H9 (cell line): ENCODE data around the gene FLT1. TPM values are rescaled to one million over a fixed set of nuclear protein-coding genes. Genes with fewer than 3 reads are reported as not detected.

Experiments
- DNase-seq: peaks from one replicate; pipeline ENCODE4 v3.0.0-alpha.2; 2017
- H2AFZ ChIP-seq: one replicate; pipeline ENCODE4 v1.6.1; 2013; ENCODE audit warnings: mild to moderate bottlenecking, low read length, control low read depth, moderate library complexity
- H2AK5ac ChIP-seq: 2 replicates; pipeline ENCODE4 v1.6.1; 2013; ENCODE audit warnings: low read length, control low read depth, mixed read lengths; ENCODE audit not compliant: insufficient read length
- H2BK120ac ChIP-seq: one replicate; pipeline ENCODE4 v1.6.1; 2013; ENCODE audit warnings: low read depth, mild to moderate bottlenecking, low read length, control low read depth, inconsistent platforms; ENCODE audit not compliant: poor library complexity, severe bottlenecking
- H2BK12ac ChIP-seq: 2 replicates; pipeline ENCODE4 v1.6.1; 2013; ENCODE audit warnings: low read length, control low read depth, mixed read lengths, low read depth; ENCODE audit not compliant: insufficient read length
- H2BK15ac ChIP-seq: 2 replicates; pipeline ENCODE4 v1.6.1; 2013; ENCODE audit warnings: low read depth, low read length, control low read depth
- H2BK20ac ChIP-seq: one replicate; pipeline ENCODE4 v1.6.1; 2013; ENCODE audit warnings: low read depth, mild to moderate bottlenecking, low read length, control low read depth, inconsistent platforms; ENCODE audit not compliant: poor library complexity, severe bottlenecking
- H2BK5ac ChIP-seq: 2 replicates; pipeline ENCODE4 v1.6.1; 2013; ENCODE audit warnings: low read length, control low read depth, mixed read lengths; ENCODE audit not compliant: insufficient read length
- H3K14ac ChIP-seq: 2 replicates; pipeline ENCODE4 v1.6.1; 2013; ENCODE audit warnings: low read length, control low read depth; ENCODE audit not compliant: insufficient read depth
- H3K18ac ChIP-seq: 2 replicates; pipeline ENCODE4 v1.6.1; 2013; ENCODE audit warnings: low read depth, mild to moderate bottlenecking, mixed read lengths, low read length, control low read depth; ENCODE audit not compliant: insufficient read length
- H3K23ac ChIP-seq: 2 replicates; pipeline ENCODE4 v1.6.1; 2013; ENCODE audit warnings: low read length, control low read depth, mixed read lengths, low read depth; ENCODE audit not compliant: insufficient read length
- H3K23me2 ChIP-seq: 2 replicates; pipeline ENCODE4 v1.6.1; 2013; ENCODE audit warnings: low read depth, mild to moderate bottlenecking, mixed read lengths, low read length, control low read depth; ENCODE audit not compliant: insufficient read length, poor library complexity, severe bottlenecking
- H3K27ac ChIP-seq: 2 replicates; pipeline ENCODE4 v1.5.1; 2013; ENCODE audit warnings: low read length, control low read depth, mixed read lengths, low read depth; ENCODE audit not compliant: insufficient read length
- H3K27me3 ChIP-seq: 2 replicates; pipeline ENCODE4 v1.6.1; 2013; ENCODE audit warnings: low read length, control low read depth, inconsistent platforms; ENCODE audit not compliant: insufficient read depth
- H3K4ac ChIP-seq: 2 replicates; pipeline ENCODE4 v1.6.1; 2013; ENCODE audit warnings: low read depth, mild to moderate bottlenecking, control low read depth, inconsistent platforms, low read length, moderate library complexity
- H3K4me1 ChIP-seq: 2 replicates; pipeline ENCODE4 v1.6.1; 2013; ENCODE audit warnings: low read length, control low read depth, inconsistent platforms; ENCODE audit not compliant: insufficient read depth
- H3K4me2 ChIP-seq: 2 replicates; pipeline ENCODE4 v1.6.1; 2013; ENCODE audit warnings: low read length, control low read depth, mixed read lengths; ENCODE audit not compliant: insufficient read length, insufficient read depth
- H3K56ac ChIP-seq: 2 replicates; pipeline ENCODE4 v1.6.1; 2013; ENCODE audit warnings: low read depth, mild to moderate bottlenecking, mixed read lengths, low read length, control low read depth; ENCODE audit not compliant: insufficient read length
- H3K79me1 ChIP-seq: 2 replicates; pipeline ENCODE4 v1.6.1; 2013; ENCODE audit warnings: low read depth, mild to moderate bottlenecking, moderate library complexity, low read length, control low read depth, inconsistent platforms; ENCODE audit not compliant: insufficient read depth, poor library complexity, severe bottlenecking
- H3K79me2 ChIP-seq: 2 replicates; pipeline ENCODE4 v1.6.1; 2013; ENCODE audit warnings: low read length, control low read depth, inconsistent platforms; ENCODE audit not compliant: insufficient read depth
- H3K9ac ChIP-seq: 2 replicates; pipeline ENCODE4 v1.6.1; 2013; ENCODE audit warnings: low read length, control low read depth, mixed read lengths; ENCODE audit not compliant: insufficient read length; ENCODE audit errors: extremely low read depth
- H3K9me3 ChIP-seq: one replicate; pipeline ENCODE4 v1.6.1; 2013; ENCODE audit warnings: low read depth, low read length, inconsistent platforms; ENCODE audit not compliant: control insufficient read depth
- H3T11ph ChIP-seq: one replicate; pipeline ENCODE4 v1.6.1; 2013; ENCODE audit warnings: mild to moderate bottlenecking, low read length, control low read depth, inconsistent platforms
- H4K20me1 ChIP-seq: one replicate; pipeline ENCODE4 v1.6.1; 2013; ENCODE audit not compliant: control insufficient read depth, insufficient read length, insufficient read depth
- H4K5ac ChIP-seq: 2 replicates; pipeline ENCODE4 v1.6.1; 2013; ENCODE audit warnings: low read depth, mild to moderate bottlenecking, mixed read lengths, low read length, control low read depth; ENCODE audit not compliant: insufficient read length
- H4K8ac ChIP-seq: replicated peaks from 2 replicates; pipeline ENCODE4 v1.6.1; 2013; ENCODE audit warnings: low read length, control low read depth, mixed read lengths, low read depth; ENCODE audit not compliant: insufficient read length
- H4K91ac ChIP-seq: 2 replicates; pipeline ENCODE4 v1.6.1; 2013; ENCODE audit warnings: low read depth, mild to moderate bottlenecking, moderate library complexity, mixed read lengths, low read length, control low read depth; ENCODE audit not compliant: insufficient read length
- H3K27ac Mint-ChIP-seq, 3 experiments: 2 replicates in 2 of 3; 3 replicates in 1 of 3; pipeline ENCODE4 v1.8.0; 2020 to 2021; ENCODE audit warnings: mixed read lengths in 3 of 3, mild to moderate bottlenecking in 1 of 3, moderate library complexity in 1 of 3
- H3K27me3 Mint-ChIP-seq: 2 replicates; pipeline ENCODE4 v1.8.0; 2021; ENCODE audit warnings: low read depth, mild to moderate bottlenecking, moderate library complexity, mixed read lengths
- H3K36me3 Mint-ChIP-seq, 3 experiments: 2 replicates in 2 of 3; 3 replicates in 1 of 3; pipeline ENCODE4 v1.8.0; 2020 to 2021; ENCODE audit warnings: low read depth in 3 of 3, mixed read lengths in 3 of 3; ENCODE audit not compliant: insufficient read depth in 1 of 3
- H3K4me1 Mint-ChIP-seq, 2 experiments: 2 replicates each; pipeline ENCODE4 v1.8.0; 2020; ENCODE audit warnings: mixed read lengths in 2 of 2
- H3K4me3 Mint-ChIP-seq, 2 experiments: 2 replicates in 1 of 2; 3 replicates in 1 of 2; pipeline ENCODE4 v1.8.0; 2020 to 2021; ENCODE audit warnings: mild to moderate bottlenecking in 2 of 2, mixed read lengths in 2 of 2, moderate library complexity in 1 of 2
- H3K9me3 Mint-ChIP-seq, 2 experiments: 2 replicates in 1 of 2; 3 replicates in 1 of 2; pipeline ENCODE4 v1.8.0; 2020; ENCODE audit warnings: mild to moderate bottlenecking in 2 of 2, mixed read lengths in 2 of 2, moderate library complexity in 1 of 2
- CTCF ChIP-seq: fragments of 200-600 bp; sonication (generic); conservative IDR thresholded peaks from 3 replicates; pipeline ENCODE4 v1.8.0; 2021; ENCODE audit warnings: antibody characterized with exemption, mild to moderate bottlenecking
- WGBS: extraction: QIAGEN DNeasy Blood & Tissue Kit; methylation state at CpG from one replicate; pipeline ENCODE4 v1.1.7; 2013; ENCODE audit warnings: missing lambda C conversion rate, low lambda C conversion rate, mixed read lengths; ENCODE audit not compliant: insufficient read length; ENCODE audit errors: extremely low coverage; 5-methylcytosine and 5-hydroxymethylcytosine counted together
- total RNA-seq: library from RNA; stranded (reverse); gene quantifications from 2 replicates; pipeline ENCODE4 v1.2.1, GENCODE V29; 2021

FLT1 gene
- total RNA-seq, 1 experiment from 2014 or later: 84.1 TPM

- no peak overlapping the region for H2BK12ac ChIP-seq
- H4K5ac ChIP-seq: no peak overlapping the region
- no peaks in the 10 kb centered on the region for H3K27me3 Mint-ChIP-seq
- H3K14ac ChIP-seq: no peak overlapping the region
- H3K4ac ChIP-seq: no peak overlapping the region
- H3T11ph ChIP-seq: no peak overlapping the region
- no peak overlapping the region for H2BK120ac ChIP-seq
- no peak overlapping the region for H3K4me3 Mint-ChIP-seq
- no CpG with 5 or more reads among the region's 7 CpGs for WGBS
- no peak for DNase-seq
- H2AK5ac ChIP-seq: no peak overlapping the region
- no peak for TF ChIP-seq CTCF
- no peak overlapping the region for H2BK20ac ChIP-seq
- no peak overlapping the region for H3K4me2 ChIP-seq
- no peak overlapping the region for H3K18ac ChIP-seq
- H3K4me1 Mint-ChIP-seq: peaks cover 6 to 7% of the 10 kb centered on the region in 2 experiments
- no peak overlapping the region for H3K56ac ChIP-seq
- peaks cover 21 to 34% (median 28%) of the 10 kb centered on the region in 3 experiments; a peak in 6 of 7 replicates for H3K36me3 Mint-ChIP-seq
- H3K23ac ChIP-seq: no peak overlapping the region
- no peaks in the 10 kb centered on the region for H3K79me1 ChIP-seq
- no peaks in the 10 kb centered on the region for H3K27me3 ChIP-seq
- no peaks in the 10 kb centered on the region for H3K23me2 ChIP-seq
- no peaks in the 10 kb centered on the region for H3K79me2 ChIP-seq
- H4K91ac ChIP-seq: no peak overlapping the region
- H2BK5ac ChIP-seq: no peak overlapping the region
- H3K9me3 ChIP-seq: no peaks in the 10 kb centered on the region
- no peak overlapping the region for H2BK15ac ChIP-seq
- no peaks in the 10 kb centered on the region for H4K20me1 ChIP-seq
- no peaks in the 10 kb centered on the region for H3K4me1 ChIP-seq
- H3K27ac ChIP-seq: no peak overlapping the region
- no peak overlapping the region for H4K8ac ChIP-seq
- no peak overlapping the region for H3K9ac ChIP-seq
- peak overlapping the region in 1 of 3 experiments; percentile 70; a peak in 1 of 7 replicates for H3K27ac Mint-ChIP-seq
- no peaks in the 10 kb centered on the region for H3K9me3 Mint-ChIP-seq
- H2AFZ ChIP-seq: no peak overlapping the region
Observed at GRCh38 chr13:28316836-28317235, 178.1 kb downstream of the FLT1 start.
